Lower leg skin (tissue), 3 donors: ENCODE data around the gene MTERF4.

ENCODE experiments used
- CTCF ChIP-seq, 3 donors: fragments of 450-650 bp; IDR thresholded peaks; one replicate each; pipeline ENCODE4 v1.5.1; 2016; ENCODE audit warnings: antibody characterized with exemption in 3 of 3, mild to moderate bottlenecking in 3 of 3, moderate library complexity in 2 of 3
- POLR2A ChIP-seq, 2 donors: fragments of 450-650 bp; IDR thresholded peaks; one replicate each; pipeline ENCODE4 v1.6.1; 2016 to 2017; ENCODE audit warnings: antibody characterized with exemption in 2 of 2, mild to moderate bottlenecking in 1 of 2, moderate library complexity in 1 of 2

- TF ChIP-seq CTCF (IDR thresholded peaks at IDR 0.05) (no peak), POLR2A (IDR thresholded peaks at IDR 0.05) (no peak)
These were observed 29.9 kb downstream of the MTERF4 start for GRCh38 chr2:241072151-241072550.
